MCF 10A (cell line): ENCODE data around the gene CD7. TPM values are rescaled to one million over a fixed set of nuclear protein-coding genes. Genes with fewer than 3 reads are reported as not detected.

ENCODE experiments used
- BruUV-seq: library from RNA; stranded (reverse); fragments of 400-500 nt; replicated peaks from 2 replicates; lab custom pipeline; 2021; lab: Mats Ljungman, UMichigan
- CTCF ChIA-PET: fragments of 300-600 bp; sonication (Branson Sonifier 250); formaldehyde crosslinking; extraction: SDS; loops from one replicate; lab custom pipeline; 2021; ENCODE audit warnings: antibody characterized with exemption, inconsistent platforms; lab: Yijun Ruan, JAX
- POLR2A ChIA-PET: fragments of 300-600, 350-650 bp; sonication (Branson Sonifier 250); formaldehyde crosslinking; extraction: SDS; loops from one replicate; lab custom pipeline; 2020; ENCODE audit warnings: antibody characterized with exemption, inconsistent platforms; lab: Yijun Ruan, JAX
- DNase-seq: peaks from one replicate; pipeline ENCODE4 v3.0.0-alpha.2; 2018; ENCODE audit not compliant: unreplicated experiment
- H3K27ac Mint-ChIP-seq: one replicate; pipeline ENCODE4 v1.8.0; 2022; ENCODE audit warnings: mild to moderate bottlenecking, low read depth, mixed read lengths; ENCODE audit not compliant: unreplicated experiment
- H3K27me3 Mint-ChIP-seq: one replicate; pipeline ENCODE4 v1.8.0; 2022; ENCODE audit warnings: mixed read lengths; ENCODE audit not compliant: insufficient read depth, unreplicated experiment
- H3K36me3 Mint-ChIP-seq: one replicate; pipeline ENCODE4 v1.8.0; 2022; ENCODE audit warnings: mild to moderate bottlenecking, moderate library complexity, mixed read lengths; ENCODE audit not compliant: insufficient read depth, unreplicated experiment
- H3K4me1 Mint-ChIP-seq: one replicate; pipeline ENCODE4 v1.8.0; 2022; ENCODE audit warnings: mixed read lengths; ENCODE audit not compliant: insufficient read depth, unreplicated experiment
- H3K4me3 Mint-ChIP-seq: one replicate; pipeline ENCODE4 v1.8.0; 2022; ENCODE audit warnings: mild to moderate bottlenecking, moderate library complexity, mixed read lengths; ENCODE audit not compliant: unreplicated experiment
- H3K9me3 Mint-ChIP-seq: one replicate; pipeline ENCODE4 v1.8.0; 2022; ENCODE audit warnings: mixed read lengths; ENCODE audit not compliant: unreplicated experiment
- CTCF ChIP-seq: fragments of 200-600 bp; IDR thresholded peaks from one replicate; pipeline ENCODE4 v1.8.0; 2022; ENCODE audit warnings: antibody characterized with exemption, mild to moderate bottlenecking; ENCODE audit not compliant: unreplicated experiment
- intact Hi-C: fragments of 100-400 bp; cut with micrococcal nuclease; formaldehyde crosslinking; loops from 2 replicates; pipeline ENCODE4 v1.14.1; 2022
- total RNA-seq: library from RNA; stranded (reverse); gene quantifications from 2 replicates; pipeline ENCODE4 v1.2.3, GENCODE V29; 2022

Gene CD7
- total RNA-seq, 1 experiment from 2014 or later: 0.63 TPM

- DNase-seq: no peak
- H3K9me3 Mint-ChIP-seq: no peaks in the 10 kb centered on the region
- H3K27me3 Mint-ChIP-seq: peaks cover 11% of the 10 kb centered on the region
- no TSS peak for BruUV-seq
- POLR2A ChIA-PET: interaction anchor here (0.6 kb wide), 1 partner anchor 73 kb away, joined by 3 read pairs; the partner anchor contains the start of gene CSNK1D
- H3K36me3 Mint-ChIP-seq: no peaks in the 10 kb centered on the region
- CTCF ChIA-PET: interaction anchor here (0.7 kb wide), 1 partner anchor 1978 kb away, joined by 3 read pairs; no protein-coding TSS in a partner anchor
- H3K27ac Mint-ChIP-seq: no peak overlapping the region
- no peak for TF ChIP-seq CTCF
- H3K4me1 Mint-ChIP-seq: peaks cover 6% of the 10 kb centered on the region
- intact Hi-C loops: no loop called here
- H3K4me3 Mint-ChIP-seq: no peak overlapping the region
Measured at GRCh38 chr17:82346342-82347300, 29.2 kb upstream of the CD7 start.

- DNase-seq: no peak
- intact Hi-C loops: no loop called here
- H3K36me3 Mint-ChIP-seq: no peaks in the 10 kb centered on the region
- H3K27me3 Mint-ChIP-seq: peaks cover 11% of the 10 kb centered on the region
- H3K9me3 Mint-ChIP-seq: no peaks in the 10 kb centered on the region
- TF ChIP-seq CTCF: no peak
- no peak overlapping the region for H3K27ac Mint-ChIP-seq
- ChIA-PET CTCF (interaction anchor here (0.7 to 1.0 kb wide), 2 partner anchors 69 to 1976 kb away, joined by 3 to 4 read pairs; no protein-coding TSS in a partner anchor), POLR2A (interaction anchor here (0.6 to 0.8 kb wide), 2 partner anchors 49 to 427 kb away, joined by 3 to 4 read pairs; no protein-coding TSS in a partner anchor)
- H3K4me3 Mint-ChIP-seq: no peak overlapping the region
- H3K4me1 Mint-ChIP-seq: peaks cover 6% of the 10 kb centered on the region
- no TSS peak for BruUV-seq
Measured at GRCh38 chr17:82345151-82345976, 28.0 kb upstream of the CD7 start.

GRCh38 chr17:82344175-82344907 is 26.9 kb upstream of the CD7 start:
- no peak for DNase-seq
- Mint-ChIP-seq H3K27ac (no peak overlapping the region), H3K27me3 (peaks cover 11% of the 10 kb centered on the region), H3K4me3 (no peak overlapping the region), H3K9me3 (no peaks in the 10 kb centered on the region), H3K36me3 (no peaks in the 10 kb centered on the region), H3K4me1 (peaks cover 8% of the 10 kb centered on the region)
- no TSS peak for BruUV-seq
- intact Hi-C loops: no loop called here
- POLR2A ChIA-PET: interaction anchor here (0.6 to 1.2 kb wide), 5 partner anchors 12 to 466 kb away, joined by 3 to 4 read pairs (median 3); no protein-coding TSS in a partner anchor
- no peak for TF ChIP-seq CTCF
- CTCF ChIA-PET: interaction anchor here (0.7 kb wide), 1 partner anchor 26 kb away, joined by 3 read pairs; no protein-coding TSS in a partner anchor
